Measurements from ENCODE around the gene LCN6. TPM values are rescaled to one million over a fixed set of nuclear protein-coding genes. Genes with fewer than 3 reads are reported as not detected.

LCN6 gene
- total and polyA plus RNA-seq, 2 of the 13 experiments (the other 11 are each of a cell fraction or from before 2014, with no cell fraction given) = not detected

GRCh38 chr9:136726118-136726517 is 22.2 kb downstream of the LCN6 start:
- no peak for DNase-seq (ENCODE audit: low spot score)
- ATAC-seq = no peak
- Histone ChIP-seq H3K79me2 (ENCODE audit: insufficient read depth, low read length) (peaks cover 31% of the 10 kb centered on the region), H4K20me1 (ENCODE audit: insufficient read depth, low read length) (peaks cover 52% of the 10 kb centered on the region), H3K4me1 (ENCODE audit: insufficient read depth, low read length) (peaks cover 55% of the 10 kb centered on the region), H3K27me3 (ENCODE audit: control insufficient read depth in 1 of 2, insufficient read depth in 2 of 2, low read length in 2 of 2) (no peaks in the 10 kb centered on the region; a peak in 1 of 5 replicates), H3K4me3 (replicated peaks in 1 of 3; ENCODE audit: insufficient read depth in 1 of 3, low read depth in 2 of 3, low read length in 3 of 3) (peak overlapping the region; percentile 75 to 89 (median 89)), H2AFZ (ENCODE audit: low read length) (no peak overlapping the region), H3K9ac (ENCODE audit: insufficient read depth, low read depth, low read length) (peak overlapping the region; percentile 90), H3K36me3 (replicated peaks in 1 of 2; ENCODE audit: control insufficient read depth in 1 of 2, insufficient read depth in 2 of 2, low read length in 2 of 2) (peaks cover 11 to 20% of the 10 kb centered on the region in 2 experiments; a peak in 4 of 5 replicates), H3K9me3 (ENCODE audit: low read length) (no peaks in the 10 kb centered on the region), H3K27ac (ENCODE audit: extremely low read length, insufficient read depth, low read length) (no peak overlapping the region), H3K4me2 (ENCODE audit: low read depth, low read length) (peak overlapping the region; percentile 97)
- ChIA-PET POLR2A (interaction anchor here (0.8 to 3.6 kb wide), 3 partner anchors 28 to 54 kb away, joined by 3 to 30 read pairs (median 7); no protein-coding TSS in a partner anchor), CTCF (ENCODE audit: low intra/inter-chr PET ratio, low total read pairs) (no interaction called here)
- in situ Hi-C loops (cut with HindIII; ENCODE audit: extremely low pct_ligation_motif_present, low pct_unique_long_range_greater_than_20kb) = no loop called here
- intact Hi-C loops (cut with micrococcal nuclease; ENCODE audit: unreplicated experiment) = no loop called here
- TF ChIP-seq RBM22 (optimal IDR thresholded peaks at IDR 0.05; ENCODE audit: low read length) = peak; percentile 8
- TF ChIP-seq ZNF687 (CRISPR knock-in tag; IDR thresholded peaks at IDR 0.05) = peak; percentile 41
- TF ChIP-seq ZNF142 (CRISPR knock-in tag; IDR thresholded peaks at IDR 0.05) = no peak
- TF ChIP-seq RXRA (CRISPR knock-in tag; IDR thresholded peaks at IDR 0.05) = peak; percentile 13; the same call in 1 of the 2 replicates
- FAIRE-seq = no peak
- WGBS (ENCODE audit: low lambda C conversion rate) = 63% methylated on average over 10 of the region's 16 CpGs
- no TSS peak for BruUV-seq (replicated peaks)
